GM18868 (cell line): Measurements from ENCODE around the gene ROBO2.

Source experiments
- ATAC-seq: cut with Tn5 transposase; IDR thresholded peaks from one replicate; pipeline ENCODE4 v1.9.1; 2021; ENCODE audit warnings: mild to moderate bottlenecking, moderate library complexity; ENCODE audit not compliant: unreplicated experiment

Gene ROBO2

DNA sequence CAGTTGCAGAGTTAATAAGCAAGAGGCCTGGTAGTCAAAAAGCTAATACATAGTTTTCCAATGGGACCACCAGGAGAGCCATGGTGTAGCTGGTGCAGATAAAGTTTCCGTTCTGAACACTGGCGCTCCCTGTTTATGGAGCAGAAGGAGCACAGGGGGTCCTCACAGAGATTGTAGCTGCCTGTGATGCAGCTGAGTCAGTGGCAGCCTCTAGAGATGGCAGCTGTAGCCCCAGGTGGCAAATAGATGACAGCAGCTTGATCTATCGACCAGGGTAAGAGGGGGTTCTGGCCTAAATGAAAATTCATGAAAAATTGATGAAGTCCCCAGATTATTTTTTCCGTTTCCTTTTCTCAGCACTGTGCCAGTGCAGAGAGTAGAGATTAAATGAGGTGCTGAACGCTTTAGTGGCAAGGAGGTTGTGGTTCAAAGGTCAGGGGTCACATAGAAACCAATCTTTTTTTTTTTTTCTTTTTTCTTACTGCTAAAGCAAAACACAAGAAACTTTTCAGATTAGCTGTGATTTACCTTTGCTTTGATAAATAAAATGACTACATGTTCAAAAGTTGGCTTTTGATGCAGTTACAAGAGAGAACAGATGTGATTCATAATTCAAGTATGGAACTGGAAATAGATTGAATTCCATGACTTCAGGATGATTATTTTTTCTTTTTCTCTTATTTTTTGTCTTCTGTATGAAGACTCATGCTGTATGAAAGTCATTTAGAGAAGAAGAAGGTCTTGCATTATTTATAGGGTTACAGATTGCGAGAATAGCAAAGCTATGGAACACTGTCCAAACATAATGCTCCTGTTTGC is 63.3 kb downstream of the ROBO2 start:
- ATAC-seq = no peak

DNA sequence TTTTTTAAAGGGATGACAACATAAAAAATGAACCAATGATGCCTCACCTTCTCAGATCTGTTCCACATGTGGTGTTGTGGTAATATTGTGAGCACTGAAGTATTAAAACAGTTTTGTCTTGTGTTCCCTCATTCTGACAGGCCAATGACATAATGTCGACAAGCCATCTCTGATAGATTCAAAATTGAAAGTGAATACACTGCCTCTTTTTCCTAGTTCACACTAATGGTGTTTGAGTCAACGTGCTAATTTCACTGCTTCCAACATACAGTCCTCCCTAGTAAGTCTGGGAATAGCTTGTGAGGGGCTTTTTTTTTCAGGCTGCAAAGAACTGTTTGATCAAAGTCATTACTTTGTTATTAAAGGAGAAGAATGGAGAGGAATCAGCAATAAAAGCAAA is 82.8 kb downstream of the ROBO2 start:
- ATAC-seq = no peak

DNA sequence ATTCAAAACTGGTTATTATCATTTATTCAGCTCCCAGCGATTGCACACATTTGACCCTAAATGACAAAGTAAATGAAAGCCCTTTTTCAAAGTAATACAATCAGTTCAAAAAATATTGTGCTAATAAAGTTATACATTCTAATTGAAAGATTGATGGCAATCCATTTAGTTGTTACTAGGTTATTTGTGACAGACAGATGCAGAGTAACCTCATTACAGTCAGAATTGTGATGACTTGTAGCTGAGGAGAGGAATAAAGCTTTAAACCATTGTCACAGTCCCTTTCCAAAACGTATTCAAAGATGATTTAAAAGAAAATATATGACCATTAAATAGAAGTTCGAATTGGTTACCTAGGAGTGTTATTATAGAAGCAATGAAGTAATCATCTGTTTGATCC is 86.1 kb downstream of the ROBO2 start:
- ATAC-seq = no peak

DNA sequence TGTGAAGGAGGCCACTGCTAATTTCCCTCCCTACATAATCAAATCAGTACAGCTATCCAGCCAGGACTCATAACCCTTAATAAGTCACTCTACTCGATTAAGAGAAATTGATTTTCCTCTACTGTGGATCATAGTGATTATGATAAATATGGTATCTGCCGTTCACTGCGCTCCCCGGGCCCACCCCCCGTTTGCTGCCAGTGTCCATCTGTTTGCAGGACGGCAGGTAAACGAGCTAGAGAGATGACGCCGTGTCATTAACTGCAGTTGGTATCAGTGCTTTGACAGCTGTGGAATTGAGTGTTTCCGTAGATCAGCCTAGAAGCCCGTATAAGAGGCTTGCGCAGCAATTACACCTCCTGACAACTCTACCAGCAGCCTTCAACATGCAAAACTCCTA is 94.9 kb downstream of the ROBO2 start:
- ATAC-seq = no peak

DNA sequence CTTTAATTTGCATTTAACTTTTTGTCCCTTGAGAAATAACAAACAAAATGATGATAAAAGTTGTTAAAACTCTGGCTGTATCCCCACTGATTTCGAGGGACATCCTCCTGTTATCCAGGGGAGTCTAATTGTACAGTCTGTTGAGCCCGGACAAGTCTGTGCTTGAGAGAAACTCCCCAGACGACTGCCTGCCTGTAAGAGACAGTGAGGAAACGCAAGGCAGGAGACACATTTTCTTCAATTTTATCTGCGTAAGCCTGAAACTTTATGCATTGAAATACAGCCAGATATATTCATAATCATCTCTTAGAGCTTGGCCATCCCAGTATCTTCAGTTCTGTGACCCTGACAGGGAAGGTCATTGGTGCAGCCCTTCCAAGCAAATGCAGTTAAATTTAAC is 97.7 kb downstream of the ROBO2 start:
- no peak for ATAC-seq

DNA sequence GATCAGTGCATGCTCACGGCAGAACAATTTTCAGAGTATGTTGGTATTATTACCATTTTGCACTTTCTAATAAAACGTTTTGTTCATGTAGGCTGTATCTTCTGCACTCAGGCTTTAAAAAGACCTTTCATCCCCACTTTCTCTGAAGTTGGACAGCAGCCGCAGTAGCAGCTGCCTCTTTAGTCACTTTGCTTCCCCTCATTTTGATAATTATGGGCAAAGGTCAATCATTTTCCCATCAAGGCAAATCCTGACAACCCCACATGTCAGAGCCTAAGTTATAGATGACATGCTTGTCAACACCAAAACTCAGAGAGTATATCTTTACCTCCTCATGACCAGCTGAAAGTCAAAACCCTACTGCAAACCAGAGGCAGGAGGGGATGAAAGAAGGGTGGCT is 99.7 kb downstream of the ROBO2 start:
- ATAC-seq = no peak

DNA sequence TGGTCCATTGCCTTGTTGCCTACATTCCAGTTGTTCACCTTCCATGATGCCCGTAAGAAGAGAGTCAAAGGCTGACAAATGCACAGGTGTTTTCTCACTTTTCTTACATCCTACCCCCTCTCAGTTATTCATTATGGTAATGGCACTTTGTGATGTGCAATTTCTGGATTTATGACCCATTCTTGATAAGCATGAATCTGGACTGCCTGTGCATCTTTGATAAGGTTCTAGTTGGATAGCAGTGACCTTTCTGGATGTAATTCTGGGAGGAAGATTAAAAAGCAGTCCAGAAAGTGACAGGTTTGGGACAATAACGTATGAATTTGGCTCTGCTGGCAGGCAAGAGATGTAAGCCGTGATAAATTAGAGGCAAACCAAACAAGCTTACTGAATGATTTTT is 101.5 kb downstream of the ROBO2 start:
- ATAC-seq = no peak

DNA sequence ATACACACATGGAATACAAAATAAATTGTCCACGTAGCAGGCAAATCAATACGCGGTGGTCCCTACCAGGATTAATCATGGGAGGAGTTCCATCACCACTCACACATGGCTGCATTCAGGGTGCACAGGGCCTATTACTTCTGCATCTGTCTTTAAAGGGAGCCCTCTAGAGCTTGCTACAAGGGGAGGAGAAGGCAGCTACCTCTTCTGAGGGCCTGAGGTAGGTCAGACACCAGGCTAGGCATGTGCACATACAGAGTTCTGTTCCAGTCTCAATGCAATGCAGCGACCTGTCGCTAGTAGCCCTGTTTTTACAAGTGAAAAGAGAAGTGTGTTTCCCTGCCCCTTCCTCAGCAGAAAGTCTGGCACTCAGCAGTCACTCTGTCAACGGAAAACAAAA is 102.7 kb downstream of the ROBO2 start:
- no peak for ATAC-seq

DNA sequence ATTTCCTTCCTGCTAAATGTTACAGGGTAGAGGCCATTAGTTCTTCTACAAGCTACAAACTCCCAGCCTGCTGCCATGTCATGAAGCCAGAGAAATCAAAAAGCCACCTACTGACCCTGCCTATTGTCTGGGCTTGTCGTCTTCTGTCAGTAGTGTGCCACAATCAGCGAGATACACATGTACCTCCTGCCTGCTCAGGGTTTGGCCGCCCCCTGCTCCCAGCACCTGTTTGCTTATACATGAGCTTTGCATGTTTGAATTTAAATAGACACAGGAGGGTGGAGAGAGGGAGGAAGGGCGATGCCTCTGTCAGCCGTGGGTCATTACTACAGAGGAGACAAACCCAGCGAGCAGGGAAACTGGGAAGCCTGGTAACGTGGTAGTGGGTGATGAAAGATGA is 106.1 kb downstream of the ROBO2 start:
- ATAC-seq = no peak

DNA sequence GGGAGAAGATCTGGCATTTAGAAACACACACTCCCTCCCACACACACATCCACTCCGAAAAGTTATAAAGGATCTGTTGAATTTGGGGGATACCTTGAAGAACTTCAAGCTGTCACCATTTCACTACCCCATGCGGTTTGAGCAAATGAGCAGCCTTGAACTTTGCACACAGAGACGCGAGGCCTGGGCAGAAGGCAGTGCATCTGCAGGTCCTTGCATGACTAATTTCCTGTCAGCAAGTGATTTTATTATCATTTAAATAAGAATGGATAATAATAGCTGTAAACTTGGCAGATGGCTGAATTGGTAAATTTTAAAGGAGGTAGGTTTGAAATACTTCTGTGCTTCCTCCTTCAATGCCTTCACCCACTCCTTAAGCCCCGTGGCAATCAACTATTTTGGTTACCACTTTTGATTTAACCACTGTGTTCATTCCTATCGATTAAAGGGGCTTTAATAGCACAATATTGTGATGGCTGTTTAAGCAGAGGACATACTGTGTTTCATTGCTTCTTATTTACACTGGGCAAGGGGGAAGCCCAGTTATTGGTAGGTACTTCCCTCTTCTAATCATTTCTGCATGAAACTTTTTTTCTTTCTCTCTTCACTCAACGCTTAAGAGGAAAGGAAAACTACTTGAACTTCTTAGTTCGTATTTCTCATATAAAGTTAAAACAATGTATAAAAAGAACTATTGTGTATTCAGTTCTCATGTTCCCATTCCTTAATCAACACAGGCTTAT is 108.1 kb downstream of the ROBO2 start:
- ATAC-seq = peak; percentile 55

DNA sequence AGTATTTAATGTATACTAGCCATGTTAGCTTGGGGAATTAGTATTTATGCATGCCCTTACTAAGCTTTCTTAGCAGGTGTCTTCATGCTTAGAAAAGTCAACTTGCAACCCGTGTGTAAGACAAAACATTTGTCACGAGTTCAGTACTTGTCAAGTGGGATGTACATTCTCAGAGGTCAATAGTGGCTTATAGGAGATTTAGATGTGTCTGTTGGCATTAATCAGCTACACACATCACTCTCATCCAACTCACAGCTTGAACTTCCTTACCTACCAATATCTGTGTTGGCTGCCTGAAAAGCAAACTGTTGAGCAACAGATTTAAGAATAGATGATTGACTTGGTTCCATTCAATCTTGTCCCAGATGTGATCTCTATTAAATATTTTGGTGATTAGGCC is 109.5 kb downstream of the ROBO2 start:
- no peak for ATAC-seq

DNA sequence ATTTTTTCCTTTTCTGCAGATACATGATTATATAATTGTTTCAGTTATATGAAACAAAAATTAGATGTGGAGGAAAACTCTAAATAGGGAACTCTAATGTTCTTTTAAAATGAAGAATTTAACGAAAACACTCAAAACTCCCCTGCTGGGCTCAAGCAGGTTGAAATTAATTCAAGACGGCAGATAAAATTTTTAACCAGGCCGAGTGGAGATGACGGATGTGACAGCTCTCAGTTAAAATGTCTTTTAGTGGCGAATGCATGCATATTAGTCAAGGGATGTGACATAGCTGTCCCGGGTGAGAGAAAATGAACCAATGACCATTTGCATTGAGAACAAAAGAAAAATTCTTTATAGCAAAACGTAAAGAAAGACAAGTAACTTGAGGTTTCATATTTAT is 110.1 kb downstream of the ROBO2 start:
- ATAC-seq = no peak

DNA sequence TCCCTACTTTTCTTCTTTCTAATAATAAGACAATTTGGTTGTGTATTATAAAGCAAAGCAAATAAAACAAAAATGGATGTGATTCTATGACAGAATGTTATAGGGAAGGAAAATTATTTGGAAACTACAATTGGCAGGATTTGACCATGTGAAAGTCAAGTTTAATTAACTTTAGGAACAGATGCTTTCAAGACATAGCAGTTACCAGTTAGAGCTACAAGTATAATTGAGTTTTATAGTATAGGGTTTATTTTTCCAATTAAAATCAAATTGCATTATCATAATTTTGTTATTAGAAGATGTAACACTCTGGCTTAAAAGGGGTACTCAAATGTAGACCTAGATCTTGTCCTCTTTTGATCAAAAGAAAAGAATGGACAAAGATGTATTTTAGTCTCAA is 110.9 kb downstream of the ROBO2 start:
- ATAC-seq = no peak

DNA sequence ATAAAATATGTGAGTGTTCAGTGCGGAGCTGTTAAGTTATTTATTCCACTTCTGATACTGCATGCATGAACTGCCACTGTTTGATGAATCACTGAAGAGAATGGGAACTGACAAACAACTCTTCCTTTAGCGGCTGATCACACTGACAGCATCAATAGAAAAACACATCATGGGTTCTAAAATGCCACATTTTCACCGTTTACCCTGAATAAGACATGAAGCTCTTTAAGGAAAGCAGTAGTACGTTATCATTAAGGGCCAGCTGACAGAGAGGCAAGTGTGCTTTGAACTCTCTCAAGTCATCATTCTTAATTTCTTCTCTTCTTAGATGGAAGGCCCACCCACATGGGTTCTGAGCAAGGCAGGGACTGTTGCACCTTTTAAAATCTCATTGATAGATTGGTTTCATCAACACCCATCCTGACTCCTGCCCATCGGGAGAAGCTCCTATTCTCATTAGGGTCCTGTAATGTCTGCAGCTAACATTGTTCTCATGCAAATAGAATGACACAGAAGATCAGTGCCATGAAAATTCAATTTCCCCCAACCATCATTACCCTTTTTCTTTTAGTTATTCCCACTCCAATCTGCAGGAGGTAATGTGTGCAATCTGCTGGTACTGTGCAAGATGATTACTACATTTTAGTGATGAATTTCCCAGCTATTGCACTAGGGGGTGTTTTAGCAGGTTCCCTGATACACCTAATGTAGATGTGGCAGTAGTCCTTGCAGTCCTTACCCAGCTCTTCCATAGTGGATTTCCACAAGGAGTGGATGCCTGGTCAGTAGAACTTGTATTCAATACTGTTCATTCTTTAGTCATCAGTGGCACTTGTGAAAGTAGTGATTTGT is 119.1 kb downstream of the ROBO2 start:
- ATAC-seq = no peak

DNA sequence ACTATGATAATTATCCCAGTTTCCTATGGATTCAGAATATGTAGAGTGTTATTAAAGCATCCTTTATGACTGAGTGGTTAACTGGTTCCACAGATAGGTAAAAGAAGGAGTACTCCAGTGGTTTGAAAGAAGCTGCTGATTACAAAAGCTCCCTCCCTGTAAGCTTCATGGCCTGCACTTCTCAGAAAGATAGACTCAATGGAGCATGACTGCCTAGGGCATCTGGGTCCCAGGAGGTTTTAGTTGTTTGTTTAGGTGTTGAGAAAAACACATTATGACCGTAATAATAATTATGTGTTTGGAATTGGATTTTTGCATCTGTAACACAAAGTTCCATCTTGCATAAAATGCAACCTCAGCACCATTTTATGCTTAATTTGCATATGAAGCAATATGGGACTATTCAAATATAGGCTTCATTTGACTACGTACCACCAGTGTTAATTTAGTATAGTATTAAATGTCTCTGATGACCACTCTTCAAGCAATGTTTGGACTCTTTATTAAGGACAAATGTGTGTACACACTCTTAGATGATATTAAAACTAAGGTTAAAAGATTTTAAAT is 121.1 kb downstream of the ROBO2 start:
- no peak for ATAC-seq

DNA sequence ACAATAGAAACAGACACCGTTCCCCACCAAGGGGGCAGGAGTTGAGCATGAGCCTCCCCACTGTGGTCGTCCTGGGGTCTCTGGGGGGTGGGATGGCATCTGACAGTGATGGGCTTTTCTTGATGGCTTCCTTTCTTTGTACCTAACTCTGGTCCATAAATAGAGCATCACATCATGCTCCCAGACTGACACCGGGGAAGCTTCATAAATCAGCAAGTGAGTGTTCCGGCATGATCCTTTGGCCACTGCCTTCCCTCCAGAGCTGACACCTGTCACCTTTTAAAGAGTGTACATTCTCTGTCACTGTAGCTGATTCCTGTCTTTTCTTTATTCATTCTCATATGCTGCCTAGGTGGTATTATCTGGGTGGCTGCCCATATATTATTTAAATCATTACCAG is 129.9 kb downstream of the ROBO2 start:
- ATAC-seq = no peak

DNA sequence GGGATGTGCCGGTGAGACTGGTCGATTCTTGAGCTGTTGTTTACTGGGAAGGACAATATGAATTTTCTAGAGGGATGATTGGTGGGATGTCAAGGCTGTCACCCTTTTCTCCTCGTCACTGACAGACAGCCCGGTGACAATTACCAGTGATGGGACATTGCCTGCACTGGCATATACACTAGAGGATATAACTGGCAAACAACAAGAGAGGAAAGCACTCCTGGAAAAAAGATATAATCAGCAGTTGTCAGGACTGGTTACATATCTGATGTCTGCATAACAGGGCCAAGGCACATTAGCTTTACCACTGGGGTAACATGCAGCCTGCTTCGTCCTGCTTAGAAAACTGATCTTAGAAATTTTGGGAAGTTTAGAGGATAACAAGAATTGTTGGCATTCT is 131.1 kb downstream of the ROBO2 start:
- no peak for ATAC-seq

DNA sequence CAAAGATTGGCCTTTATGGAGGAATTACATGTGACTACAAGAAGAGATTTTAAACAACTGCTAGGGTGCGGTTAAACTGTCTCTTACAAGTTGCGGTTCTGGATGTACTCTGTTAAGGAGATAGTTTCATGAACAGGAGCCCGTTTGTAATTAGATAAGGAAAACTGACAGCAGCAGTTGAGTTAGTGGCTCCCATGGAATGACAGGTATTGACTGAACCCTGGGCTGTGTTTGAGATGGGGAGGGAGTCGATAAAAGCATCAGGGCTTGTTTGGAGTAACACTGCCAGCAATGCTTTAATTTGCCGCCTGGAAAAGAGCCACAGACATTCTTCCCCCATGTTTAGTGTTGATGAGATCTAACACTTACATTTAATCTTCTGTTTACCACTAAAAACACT is 139.9 kb downstream of the ROBO2 start:
- ATAC-seq = no peak

DNA sequence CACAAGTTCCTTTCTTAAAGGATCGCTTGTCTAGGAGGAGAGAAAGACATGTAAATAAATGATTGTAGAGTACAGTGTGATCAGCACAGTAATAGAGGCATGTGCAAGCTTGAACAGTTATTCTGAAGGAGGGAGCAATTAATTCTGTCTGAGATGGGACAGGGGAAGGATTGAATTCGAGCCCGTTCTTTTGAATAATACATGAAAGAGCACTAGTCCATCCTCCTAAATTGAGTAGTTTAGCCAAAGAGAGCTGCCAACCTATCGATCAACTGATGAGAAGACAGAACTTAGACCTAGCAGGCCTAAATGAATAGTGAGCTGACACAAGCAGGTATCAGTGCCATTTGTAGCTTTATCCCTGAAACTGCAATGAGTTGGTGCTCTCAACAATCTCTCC is 142.4 kb downstream of the ROBO2 start:
- no peak for ATAC-seq

DNA sequence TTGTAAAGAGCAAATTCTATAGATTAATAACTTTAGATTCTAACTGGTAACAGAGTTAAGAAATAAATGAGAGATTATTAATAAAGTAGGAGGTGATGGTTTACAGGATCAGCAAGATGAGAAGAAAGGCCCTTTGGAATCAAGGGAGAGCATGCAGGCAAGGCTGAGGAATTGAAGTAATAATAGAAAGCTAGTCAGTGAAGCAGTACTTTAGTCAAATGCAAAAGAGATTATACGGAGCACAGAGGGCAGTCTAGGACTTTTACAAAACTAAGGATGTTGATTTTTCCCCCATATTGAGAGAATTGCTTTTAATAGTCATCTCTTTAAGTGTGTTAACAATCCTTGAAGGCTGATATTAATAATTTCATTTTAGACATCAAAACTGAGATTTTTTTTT is 146.4 kb downstream of the ROBO2 start:
- ATAC-seq = no peak

DNA sequence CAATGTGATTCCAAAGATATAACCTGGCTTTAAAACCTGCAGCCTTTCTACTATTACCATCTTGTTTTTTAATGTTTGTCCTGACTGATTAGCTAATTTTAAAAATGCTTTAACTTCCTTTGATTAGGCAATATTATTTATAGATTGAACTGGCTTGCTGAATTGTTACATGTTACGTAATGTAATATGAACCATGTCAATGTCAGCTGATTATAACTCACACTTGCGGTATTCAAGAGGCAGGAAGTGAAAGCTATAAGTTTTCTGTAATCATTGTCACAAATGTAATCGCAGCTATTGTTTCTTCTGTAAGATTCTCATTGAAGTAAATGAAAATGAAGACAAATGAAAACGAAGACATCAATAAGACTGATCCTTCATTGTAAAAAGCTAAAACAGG is 146.8 kb downstream of the ROBO2 start:
- ATAC-seq = no peak
